Erythroblast (primary cell): ENCODE measurements around the gene PRPSAP1.

Source experiments
- GATA1 ChIP-seq: IDR thresholded peaks from 2 replicates; pipeline ENCODE4 v1.6.1; 2011; ENCODE audit warnings: low read depth, mild to moderate bottlenecking, control low read depth, low read length, moderate library complexity
- POLR2A ChIP-seq: IDR thresholded peaks from 2 replicates; pipeline ENCODE4 v1.6.1; 2011; ENCODE audit warnings: mild to moderate bottlenecking, low read length

DNA sequence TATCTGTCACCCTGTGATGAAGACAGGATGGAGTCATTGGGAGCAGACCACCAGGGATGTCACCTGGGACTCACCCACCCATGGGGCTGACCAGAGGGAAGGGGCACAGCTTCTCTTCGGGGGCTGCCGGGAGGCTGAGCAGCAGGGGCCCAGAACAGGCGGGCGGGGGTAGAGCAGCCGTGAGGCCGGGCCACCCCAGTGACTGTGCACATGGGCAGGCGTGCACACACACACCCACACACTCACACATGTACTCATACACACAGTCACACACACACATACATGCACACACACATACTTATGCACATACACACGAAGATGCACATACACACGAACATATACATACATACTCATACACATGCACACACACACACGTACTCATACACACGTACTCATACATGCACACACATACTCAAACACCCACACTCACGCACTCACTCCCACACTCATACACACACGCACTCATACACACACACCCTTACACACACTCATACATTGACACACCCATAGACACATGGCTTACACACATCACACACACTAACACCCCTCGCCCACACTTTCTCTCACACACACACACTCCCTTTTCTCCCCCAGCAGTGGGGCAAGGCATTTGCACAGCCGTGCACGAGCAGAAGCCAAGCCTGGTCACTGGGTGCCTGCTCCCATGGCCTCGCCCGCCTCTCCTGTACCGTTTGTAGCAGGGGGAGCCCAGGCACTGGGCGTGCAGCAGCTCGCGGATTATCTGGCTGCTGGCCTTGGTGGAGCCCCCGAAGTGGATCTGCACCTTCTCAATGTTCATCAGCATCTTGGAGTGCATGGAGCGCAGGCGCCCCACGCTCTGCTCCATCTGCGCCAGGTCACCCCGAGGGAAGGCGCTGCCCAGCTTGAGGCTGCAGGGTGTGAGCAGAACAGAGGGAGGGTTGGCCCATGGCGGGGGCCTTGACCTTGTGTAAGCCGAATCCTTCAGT is 76.1 kb downstream of the PRPSAP1 start:
- TF ChIP-seq POLR2A (no peak), GATA1 (no peak)
